Activated naive CD4-positive, alpha-beta T cell treated with anti-CD3 and anti-CD28 coated beads, Interleukin-2, amount 10 ng/mL, durations not matched to agents 5 hours and 36 hours (primary cell): ENCODE data around the gene ZNF830. TPM values are rescaled to one million over a fixed set of nuclear protein-coding genes. Genes with fewer than 3 reads are reported as not detected.

Source experiments
- total RNA-seq, 2 experiments: library from RNA; stranded (reverse); gene quantifications; one replicate each; pipeline ENCODE4 v1.2.3, GENCODE V29; 2021

Gene ZNF830, protein sequence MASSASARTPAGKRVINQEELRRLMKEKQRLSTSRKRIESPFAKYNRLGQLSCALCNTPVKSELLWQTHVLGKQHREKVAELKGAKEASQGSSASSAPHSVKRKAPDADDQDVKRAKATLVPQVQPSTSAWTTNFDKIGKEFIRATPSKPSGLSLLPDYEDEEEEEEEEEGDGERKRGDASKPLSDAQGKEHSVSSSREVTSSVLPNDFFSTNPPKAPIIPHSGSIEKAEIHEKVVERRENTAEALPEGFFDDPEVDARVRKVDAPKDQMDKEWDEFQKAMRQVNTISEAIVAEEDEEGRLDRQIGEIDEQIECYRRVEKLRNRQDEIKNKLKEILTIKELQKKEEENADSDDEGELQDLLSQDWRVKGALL
- total RNA-seq = 10 to 100 TPM; 27.0 to 27.9 TPM

DNA sequence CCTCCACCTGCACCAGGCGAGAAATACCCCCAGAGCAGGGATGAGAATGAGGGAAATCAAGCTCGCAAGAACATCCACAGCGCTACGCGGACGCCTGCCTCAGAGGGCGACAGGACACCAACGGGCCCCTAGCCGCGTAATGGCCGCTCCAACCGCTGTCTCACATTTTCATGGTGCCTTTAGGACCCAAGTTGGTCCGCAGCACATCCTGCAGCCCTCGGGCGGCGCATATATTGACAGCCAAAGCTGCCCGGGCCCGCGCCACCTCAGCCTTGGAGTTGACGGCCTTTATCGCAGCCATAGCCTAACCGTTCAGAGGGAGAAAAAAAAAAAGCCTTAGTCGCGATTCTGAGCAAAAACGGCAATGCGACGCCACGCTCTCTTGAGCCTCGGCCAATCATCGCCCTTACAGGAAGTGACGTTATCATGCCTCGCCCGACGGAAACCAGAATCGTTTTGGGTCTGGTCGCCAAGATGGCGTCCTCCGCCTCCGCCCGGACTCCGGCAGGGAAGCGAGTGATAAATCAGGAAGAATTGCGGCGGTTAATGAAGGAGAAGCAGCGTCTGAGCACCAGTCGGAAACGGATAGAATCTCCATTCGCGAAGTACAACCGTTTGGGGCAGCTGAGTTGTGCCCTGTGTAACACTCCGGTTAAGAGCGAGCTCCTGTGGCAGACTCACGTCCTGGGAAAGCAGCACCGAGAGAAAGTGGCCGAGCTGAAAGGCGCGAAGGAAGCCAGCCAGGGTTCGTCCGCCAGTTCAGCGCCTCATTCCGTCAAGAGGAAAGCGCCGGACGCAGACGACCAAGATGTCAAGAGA is at the start of gene ZNF830, which contains the start of gene CCT6B:
Gene ZNF830, plus strand, starts transcription at position 448 of the 819 bp plus-strand sequence. Its CDS starts 27 bp downstream, at position 475.
Gene CCT6B, minus strand, starts transcription at position 368 of the 819 bp plus-strand sequence. Its CDS starts 67 bp downstream, at position 301.

DNA sequence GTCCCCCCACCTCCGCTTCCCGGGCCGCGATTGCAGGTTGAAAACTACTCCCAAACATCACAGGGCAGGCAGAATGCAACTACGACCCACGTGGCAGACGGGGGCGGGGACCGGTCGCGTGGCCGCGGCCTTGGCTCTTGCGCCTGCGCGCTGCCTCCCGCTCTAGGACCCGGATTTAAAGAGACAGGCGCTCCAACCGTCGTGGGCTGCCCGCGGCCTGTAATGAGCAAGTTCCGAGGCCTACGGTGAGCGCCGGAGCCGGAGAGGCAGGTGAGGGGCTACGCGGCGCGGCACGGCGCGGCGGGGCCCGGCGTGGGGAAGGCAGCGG is 19.0 kb downstream of the ZNF830 start, which contains the start of gene LIG3:
Gene LIG3, plus strand, starts transcription at position 160 of the 328 bp plus-strand sequence. CDS start 2,494 bp downstream, outside the sequence.

Other genes with a start within 250 kb of the ZNF830 start
- 1 to 10 TPM; 1.0 to 1.5 TPM for gene CCT6B, start 80 bp upstream of the ZNF830 start, total RNA-seq
- 10 to 100 TPM; 29.1 to 33.6 TPM for gene LIG3, start 19.0 kb downstream of the ZNF830 start, total RNA-seq
- 10 to 100 TPM; 29.3 to 34.8 TPM for gene RFFL, start 102.2 kb downstream of the ZNF830 start, total RNA-seq
- gene RAD51D, start 158.3 kb downstream of the ZNF830 start, total RNA-seq = 10 to 100 TPM; 27.1 to 28.7 TPM
- not detected for gene FNDC8, start 160.1 kb downstream of the ZNF830 start, total RNA-seq
- gene NLE1, start 180.8 kb downstream of the ZNF830 start, total RNA-seq = 10 to 100 TPM; 21.3 to 22.5 TPM
- under 1 TPM; 0.10 TPM for gene UNC45B, start 186.3 kb downstream of the ZNF830 start, total RNA-seq
- gene SLC35G3, start 232.9 kb downstream of the ZNF830 start, total RNA-seq = not detected